HG02642 (cell line): Measurements from ENCODE around the gene YES1.
"Not testable (repeated sequence)": the region's sequence is repeated elsewhere in the genome, so short reads cannot be mapped to it uniquely, and the experiment has no call there.

Experiments
- ATAC-seq: cut with Tn5 transposase; IDR thresholded peaks from one replicate; pipeline ENCODE4 v1.9.1; 2021; ENCODE audit warnings: mild to moderate bottlenecking; ENCODE audit not compliant: unreplicated experiment, poor library complexity

Gene YES1

DNA sequence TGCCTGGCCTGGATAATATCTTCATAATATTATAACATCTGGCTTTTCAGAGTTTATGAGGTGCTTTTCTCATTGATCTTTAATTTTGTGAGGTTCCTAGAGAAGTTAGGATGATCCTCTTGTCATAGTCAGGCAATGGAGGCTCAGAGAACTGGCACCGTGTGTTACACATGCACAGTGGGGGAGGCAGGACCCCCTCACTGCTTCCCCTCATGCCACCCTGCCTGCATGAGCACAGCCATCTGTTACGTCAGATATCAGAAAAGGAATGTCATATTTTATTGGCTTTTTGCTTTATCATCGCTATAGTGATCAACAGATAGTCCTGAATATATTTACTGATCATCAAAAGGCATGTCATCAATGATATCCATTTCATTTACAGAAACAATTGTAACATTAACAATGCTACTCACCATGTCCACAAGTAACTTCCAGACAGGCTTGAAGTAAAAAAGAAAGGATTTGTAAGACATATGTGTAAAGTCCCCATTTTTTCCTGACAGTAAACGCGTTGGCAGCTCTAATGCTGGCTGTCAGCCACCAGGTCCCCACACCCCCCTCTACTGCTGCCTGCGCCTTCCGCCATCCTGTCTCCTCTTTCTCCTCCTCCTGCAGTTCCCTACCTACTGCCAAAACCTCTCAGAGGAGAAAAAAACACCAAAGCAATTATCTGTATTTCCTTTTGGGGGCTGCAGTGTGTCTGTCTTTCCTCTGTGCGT is 118.4 kb downstream of the YES1 start:
- no peak for ATAC-seq

DNA sequence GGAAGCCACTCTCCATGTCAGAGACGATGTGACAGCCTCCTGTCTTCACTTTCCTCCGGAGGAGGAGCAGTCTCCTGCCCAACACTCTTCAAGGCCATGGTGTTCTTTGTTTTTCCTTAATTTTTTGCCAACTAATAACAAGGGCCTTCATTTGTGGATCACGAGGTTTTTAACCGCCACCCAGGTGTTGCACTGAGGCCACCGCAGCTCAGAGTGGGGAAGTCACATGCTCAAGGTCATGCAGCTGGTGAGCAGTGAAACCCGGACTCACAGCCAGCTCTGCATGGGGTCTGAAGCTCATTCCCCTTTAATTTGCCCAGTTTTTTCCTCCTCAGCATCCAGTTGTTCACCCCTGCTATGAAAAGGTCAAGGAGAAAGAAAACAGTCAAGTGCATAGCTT is 119.2 kb downstream of the YES1 start:
- ATAC-seq: no peak

DNA sequence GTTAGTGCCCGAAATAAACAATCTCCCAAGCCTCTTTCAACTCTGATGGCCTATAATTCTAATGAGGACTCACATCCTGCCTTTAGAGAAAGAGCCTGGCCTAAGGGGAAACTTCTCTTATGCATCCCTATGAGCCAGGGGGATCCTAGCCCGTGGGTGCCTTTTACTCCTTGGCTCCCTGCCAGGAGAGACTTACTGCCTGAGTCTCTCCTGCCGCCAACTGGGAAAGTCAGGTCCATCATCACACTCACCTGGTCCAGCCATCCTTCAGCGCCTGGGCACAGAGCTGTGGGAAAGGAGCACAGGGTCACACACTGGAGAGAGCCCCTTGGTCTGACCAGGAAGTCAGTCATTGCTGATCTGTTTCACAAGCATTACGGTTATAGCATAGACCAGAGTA is 123.7 kb downstream of the YES1 start:
- no peak for ATAC-seq

DNA sequence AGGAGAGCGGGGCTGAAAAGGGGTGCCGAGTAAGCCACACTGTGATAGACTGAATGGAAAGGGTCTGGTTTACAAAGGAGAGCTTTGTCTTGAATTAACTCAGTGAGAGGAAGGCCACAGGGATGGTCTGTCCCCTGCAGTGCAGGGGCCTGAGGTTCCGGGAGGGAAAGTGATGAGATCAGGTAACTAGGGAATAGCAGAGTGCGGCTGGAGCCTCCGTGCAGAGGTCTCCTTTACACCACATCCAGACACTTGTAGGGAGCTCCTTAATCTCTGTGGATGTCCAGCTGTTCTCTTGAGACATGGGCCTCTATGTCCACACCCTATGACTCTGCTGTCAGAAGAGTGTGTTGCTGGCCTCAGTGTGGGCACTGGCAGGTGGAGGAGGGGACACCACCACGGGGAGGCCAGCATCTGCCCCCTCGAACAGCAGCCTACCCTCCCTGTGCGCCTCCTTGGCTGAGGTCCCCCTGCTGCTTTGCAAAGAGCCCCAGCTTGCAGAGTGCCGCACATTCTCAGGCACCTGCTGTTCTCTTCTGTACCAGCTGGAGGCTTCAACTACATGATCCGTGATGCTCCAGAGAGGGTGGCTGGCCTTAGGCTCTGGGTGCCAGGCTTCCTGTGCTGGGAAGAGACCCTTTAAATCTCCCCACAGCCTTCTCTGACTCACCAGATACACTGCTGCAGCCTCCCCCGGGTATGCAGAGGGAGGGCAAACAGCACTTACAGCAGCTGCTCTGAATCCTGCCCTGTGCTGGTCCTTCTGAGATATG is 125.5 kb downstream of the YES1 start:
- ATAC-seq: no peak

DNA sequence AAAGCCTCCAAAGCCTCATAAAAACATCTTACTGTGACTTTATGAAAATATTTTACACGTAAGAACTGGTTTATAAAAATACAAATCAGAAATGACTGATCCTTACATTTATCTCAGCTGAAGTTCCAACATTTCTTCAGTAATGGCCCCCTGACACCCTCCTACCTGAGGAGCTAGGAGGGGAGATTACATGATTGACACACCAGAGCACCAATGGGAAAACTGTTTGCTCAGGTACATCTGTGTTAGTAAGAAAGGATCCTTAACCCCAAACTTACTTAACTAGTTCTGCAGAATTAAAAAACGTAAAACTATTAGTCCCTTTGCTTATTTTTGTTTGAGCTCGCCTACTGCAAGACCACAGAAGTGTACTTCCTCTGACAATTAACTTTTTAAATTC is 126.6 kb downstream of the YES1 start:
- ATAC-seq: no peak

DNA sequence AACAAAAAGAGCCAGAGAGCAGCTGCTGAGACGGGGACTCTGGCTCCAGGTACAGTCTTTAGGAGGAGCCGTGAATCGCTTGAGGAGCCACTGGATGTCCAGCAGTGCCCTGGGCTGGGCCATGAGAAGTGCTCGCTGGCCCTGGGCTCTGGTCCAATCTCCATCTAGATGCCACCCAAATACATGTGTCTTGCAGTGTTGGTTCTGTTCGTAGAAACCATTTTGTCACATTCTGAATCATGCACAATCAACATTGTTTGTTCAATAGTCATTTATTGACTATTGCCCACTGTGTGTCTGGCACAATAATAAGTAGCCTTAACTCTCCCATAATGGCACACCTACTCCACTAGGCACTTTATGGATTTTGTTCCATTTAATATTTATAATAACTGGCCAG is 128.5 kb downstream of the YES1 start:
- ATAC-seq: no peak

DNA sequence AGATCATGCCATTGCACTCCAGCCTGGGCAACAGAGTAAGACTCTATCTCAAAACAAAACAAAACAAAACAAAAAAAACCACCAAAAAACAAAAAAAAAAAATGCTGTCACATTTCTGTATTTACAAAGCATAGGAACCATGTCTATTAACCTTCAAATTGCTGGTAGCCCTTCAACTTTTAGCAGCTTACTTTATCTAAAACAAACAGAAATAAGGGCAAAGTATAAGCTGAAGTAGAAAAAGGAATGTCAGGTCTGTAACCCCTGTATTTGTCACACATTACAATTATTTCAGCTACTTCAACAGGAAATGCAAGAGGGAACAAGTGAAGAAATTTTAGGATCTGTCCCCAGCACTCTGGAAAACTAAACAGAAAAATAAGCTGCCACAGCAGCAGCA is 129.2 kb downstream of the YES1 start:
- ATAC-seq: no peak

DNA sequence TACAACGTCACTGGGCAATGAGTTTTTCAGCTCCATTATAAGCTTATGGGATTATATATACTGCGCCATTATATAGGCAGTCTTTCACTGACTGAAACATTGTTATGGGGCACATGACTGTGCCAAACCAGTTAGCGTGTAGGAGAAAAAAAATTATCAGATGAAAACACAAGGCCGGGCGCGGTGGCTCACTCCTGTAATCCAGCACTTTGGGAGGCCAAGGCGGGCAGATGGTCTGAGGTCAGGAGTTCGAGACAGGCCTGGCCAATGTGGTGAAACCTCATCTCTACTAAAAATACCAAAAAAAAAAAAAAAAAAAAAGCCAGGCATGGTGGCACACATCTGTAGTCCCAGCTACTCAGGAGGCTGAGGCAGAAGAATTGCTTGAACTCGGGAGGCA is 129.6 kb downstream of the YES1 start:
- not testable (repeated sequence) for ATAC-seq

DNA sequence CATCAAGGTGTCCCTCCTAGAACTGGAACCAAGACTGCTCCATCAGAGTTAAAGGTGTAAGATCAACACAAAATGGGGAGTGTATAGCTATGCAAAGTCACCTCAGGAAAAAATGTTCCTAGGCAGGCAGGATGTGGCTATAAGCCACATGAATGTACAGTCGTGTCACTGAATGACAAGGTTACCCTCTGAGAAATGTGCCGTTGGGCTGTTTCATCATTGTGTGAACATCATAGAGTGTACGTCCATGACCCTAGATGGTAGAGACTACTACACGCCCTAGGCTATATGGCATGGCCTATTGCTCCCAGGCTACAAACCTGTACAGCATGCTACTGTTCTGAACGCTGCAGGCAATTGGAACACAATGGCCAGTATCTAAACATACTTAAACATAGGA is 130.1 kb downstream of the YES1 start:
- no peak for ATAC-seq

DNA sequence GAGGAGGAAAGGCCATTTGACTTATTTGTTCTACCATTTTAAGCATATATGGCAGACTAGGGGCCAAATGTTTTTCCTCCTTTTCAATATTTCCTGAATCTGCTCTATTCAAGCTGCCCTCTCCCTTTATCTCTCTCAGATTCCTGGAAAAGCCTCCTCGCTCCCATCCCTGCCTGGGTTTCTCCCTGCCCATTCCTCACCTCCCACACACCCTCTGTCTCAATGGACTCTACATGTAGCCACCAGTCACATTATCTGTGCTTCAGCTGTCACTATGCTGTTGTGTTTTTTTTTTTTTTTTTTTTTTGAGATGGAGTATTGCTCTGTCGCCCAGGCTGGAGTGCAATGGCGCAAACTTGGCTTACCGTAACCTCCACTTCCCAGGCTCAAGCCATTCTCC is 131.7 kb downstream of the YES1 start:
- no peak for ATAC-seq

DNA sequence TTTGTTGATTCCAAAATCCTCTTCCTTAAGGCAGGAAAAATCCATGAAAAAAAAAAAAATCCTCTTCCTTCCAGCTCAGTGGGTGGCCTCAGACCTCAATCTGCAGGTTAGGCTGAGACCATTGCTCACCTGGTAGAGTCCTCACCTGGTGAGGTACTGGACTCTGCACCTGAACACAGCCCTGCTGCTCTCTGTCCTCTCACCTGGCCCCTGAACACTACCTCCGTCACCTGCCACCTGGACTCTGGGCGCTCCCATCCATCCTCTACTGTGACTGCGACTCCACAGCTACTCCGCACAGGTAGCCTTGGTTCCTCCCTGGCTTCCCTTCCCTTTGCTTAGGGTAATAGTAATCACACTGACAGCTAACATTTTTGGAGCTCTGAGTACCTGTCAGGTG is 132.5 kb downstream of the YES1 start:
- ATAC-seq: no peak

DNA sequence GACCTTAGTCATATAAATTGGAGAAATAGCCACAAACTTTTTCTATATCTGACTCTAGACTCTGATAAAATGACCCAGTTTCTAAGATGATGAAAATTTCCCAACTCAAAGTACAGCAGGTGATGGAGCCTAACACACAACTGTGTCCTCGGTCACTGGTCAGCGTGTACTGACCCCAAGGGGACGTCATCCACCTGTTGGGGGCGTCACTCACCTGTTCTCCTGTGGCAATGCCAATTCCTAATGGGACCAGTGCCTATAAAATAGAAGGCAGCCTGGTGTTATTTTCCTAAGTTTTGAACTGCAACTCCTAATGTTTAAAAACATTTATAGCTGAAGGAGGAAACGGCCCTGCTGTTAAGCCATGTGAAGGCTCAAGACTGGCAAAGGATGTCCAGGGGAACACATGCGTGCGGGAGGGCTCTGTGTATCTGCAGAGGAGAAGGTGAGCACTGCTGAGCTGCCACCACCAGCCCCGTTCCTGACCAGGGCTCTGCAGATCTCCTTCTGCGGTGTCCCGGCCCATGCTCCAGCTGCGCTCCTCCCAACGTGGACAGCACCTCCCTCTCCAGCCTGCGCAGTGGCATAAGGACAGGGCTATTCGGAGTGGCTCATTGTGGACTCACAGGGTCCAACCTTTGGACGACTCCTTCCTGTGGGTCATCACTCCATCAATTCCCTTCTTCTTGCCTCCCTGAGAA is 133.4 kb downstream of the YES1 start:
- no peak for ATAC-seq

DNA sequence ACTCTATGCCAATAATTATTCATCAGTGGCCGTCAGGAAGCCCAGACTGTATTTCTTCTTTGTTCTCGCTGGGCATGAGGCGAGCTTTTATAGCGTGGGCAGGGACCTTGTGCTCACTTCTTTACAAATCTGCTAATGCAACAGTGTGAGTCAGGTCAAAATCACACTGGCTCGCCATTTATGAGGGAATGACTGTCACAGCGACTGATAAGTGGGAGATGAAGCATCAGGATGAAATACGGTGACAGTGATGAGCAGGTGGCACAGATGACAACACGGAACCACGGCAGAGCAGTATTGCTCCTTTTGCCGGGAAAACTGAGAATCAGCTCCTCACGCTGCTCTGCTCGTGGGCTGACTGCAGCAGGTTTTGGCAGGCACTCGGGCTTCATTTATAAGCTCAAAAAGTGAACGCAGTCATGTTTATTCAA is 134.1 kb downstream of the YES1 start:
- ATAC-seq: no peak

DNA sequence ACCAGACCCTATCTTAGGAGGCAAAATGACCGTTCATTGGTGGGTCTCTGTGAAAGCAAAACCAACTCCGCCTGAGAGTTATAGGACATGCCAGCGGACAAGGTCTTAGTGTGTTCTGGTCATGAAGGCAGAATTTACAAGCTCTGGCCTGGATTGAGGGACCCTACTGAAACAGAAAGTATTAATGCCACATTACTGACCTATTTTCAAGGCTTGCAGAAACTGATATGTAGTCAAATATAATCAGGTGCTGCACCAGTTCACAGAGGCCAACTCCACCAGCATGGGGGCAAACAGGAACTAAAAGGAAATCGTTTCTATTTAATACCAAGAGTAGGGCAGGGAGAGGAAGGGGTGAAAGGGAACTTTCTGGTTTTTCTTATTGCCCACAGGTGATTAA is 134.9 kb downstream of the YES1 start:
- no peak for ATAC-seq

DNA sequence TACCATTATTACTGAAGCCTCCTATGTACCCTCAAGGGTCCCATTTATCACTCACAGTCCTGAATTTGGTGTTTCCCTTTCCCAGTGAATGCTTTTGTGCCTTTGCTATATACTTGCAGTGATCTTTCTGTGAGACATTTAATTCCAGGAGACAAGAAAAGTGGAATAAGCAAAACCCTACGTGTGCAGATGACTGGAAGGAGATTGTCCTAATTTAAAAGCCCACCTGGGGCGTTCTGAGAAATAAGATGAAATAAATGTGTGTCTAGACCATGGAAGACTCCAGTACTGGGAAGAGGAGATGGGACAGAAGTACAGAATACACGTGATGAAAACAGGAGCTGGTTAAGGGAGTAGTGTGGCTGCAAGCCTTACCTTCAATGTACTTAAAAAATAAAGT is 135.3 kb downstream of the YES1 start:
- ATAC-seq: no peak

DNA sequence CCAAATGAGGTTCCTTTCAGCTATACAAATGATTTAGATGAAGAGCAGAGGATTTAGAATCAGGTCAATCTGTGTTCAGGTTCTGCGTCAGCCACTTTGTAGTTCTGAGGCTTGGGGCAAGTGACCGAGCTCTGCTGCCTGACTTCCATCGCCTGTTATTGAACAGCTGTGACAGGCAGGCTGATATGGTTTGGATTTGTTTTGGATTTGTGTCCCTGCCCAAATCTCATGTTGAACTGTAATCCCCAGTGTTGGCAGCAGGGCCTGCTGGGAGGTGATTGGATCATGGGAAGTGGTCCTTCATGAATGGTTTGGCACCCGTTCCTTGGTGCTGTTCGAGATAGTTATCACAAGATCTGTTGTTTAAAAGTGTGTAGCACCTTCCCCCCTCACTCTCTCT is 136.0 kb downstream of the YES1 start:
- no peak for ATAC-seq

DNA sequence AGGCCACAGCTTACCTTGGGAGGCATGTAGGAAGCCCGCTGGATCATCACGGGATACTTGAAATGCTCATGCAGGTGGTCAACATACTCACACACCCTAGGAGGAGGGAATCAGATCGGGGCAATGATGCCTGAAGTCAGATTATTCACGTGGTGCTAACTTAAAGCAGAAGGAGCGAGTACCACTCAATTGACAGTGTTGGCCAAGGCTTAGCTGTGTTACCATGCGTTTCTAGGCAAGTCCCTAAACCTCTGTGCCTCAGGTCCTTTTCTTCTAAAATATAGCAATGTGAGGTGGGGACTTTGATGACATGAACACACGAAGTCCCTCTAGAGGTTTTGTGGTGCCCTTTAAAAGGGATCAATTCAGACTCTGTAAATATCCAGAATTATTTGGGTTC is 136.7 kb downstream of the YES1 start:
- ATAC-seq: no peak

DNA sequence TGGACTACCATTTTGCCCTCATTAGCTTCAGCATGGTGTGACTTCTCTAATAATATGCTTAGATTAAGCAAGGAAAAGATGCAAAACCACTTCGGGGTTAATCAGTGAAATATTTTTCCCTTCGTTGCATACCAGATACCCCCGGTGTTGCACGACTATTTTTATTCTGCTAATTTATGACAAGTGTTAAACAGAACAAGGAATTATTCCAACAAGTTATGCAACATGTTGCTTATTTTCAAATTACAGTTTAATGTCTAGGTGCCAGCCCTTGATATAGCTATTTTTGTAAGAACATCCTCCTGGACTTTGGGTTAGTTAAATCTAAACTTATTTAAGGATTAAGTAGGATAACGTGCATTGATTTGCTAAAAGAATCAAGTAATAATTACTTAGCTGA is 138.3 kb downstream of the YES1 start:
- no peak for ATAC-seq

DNA sequence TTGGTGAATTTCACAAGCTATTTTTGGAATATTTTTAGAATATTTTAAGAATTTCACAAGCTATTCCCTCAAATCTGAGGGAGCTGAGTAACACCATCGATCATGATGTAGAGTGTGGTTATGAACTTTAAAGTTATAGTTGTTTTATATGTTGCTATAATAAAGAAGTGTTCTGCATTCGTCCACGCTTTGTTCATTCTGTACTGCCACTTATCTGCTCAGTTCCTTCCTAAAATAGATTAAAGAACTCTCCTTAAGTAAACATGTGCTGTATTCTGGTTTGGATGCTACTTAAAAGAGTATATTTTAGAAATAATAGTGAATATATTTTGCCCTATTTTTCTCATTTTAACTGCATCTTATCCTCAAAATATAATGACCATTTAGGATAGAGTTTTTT is 138.7 kb downstream of the YES1 start:
- ATAC-seq: no peak
